Lower lobe of right lung (tissue), 2 donors: ENCODE data around the gene NFAM1. TPM values are rescaled to one million over a fixed set of nuclear protein-coding genes. Genes with fewer than 3 reads are reported as not detected.
A peak's percentile ranks its signal among the peaks of the same experiment; 100 is the strongest.

Experiments used
- ATAC-seq, 2 donors: fragments of 200-7000 bp; cut with Tn5 transposase; one replicate each; pipeline ENCODE4 v1.9.1; 2020 to 2022; ENCODE audit warnings: mild to moderate bottlenecking in 2 of 2, moderate library complexity in 2 of 2
- DNase-seq: peaks from one replicate; pipeline ENCODE4 v3.0.0-alpha.2; 2020
- H3K27ac ChIP-seq: fragments of 200-600 bp; one replicate; pipeline ENCODE4 v1.8.0; 2022
- H3K27me3 ChIP-seq: fragments of 200-600 bp; one replicate; pipeline ENCODE4 v1.8.0; 2022; ENCODE audit warnings: low read depth
- H3K36me3 ChIP-seq: fragments of 200-600 bp; one replicate; pipeline ENCODE4 v1.8.0; 2022; ENCODE audit warnings: mild to moderate bottlenecking
- H3K4me1 ChIP-seq: fragments of 200-600 bp; one replicate; pipeline ENCODE4 v1.8.0; 2022
- H3K4me3 ChIP-seq: fragments of 200-600 bp; one replicate; pipeline ENCODE4 v1.8.0; 2022; ENCODE audit warnings: mild to moderate bottlenecking
- H3K9me3 ChIP-seq: fragments of 200-600 bp; one replicate; pipeline ENCODE4 v1.8.0; 2022
- intact Hi-C: fragments of 100-400 bp; cut with DNase I; formaldehyde crosslinking; loops from one replicate; pipeline ENCODE4 v1.11.0; 2022
- total RNA-seq: library from RNA; stranded (reverse); fragmentation: NEBNext Ultra II Directional; extraction: Animal tissue kit (Norgen Biotek cat#: 25700); gene quantifications from one replicate; pipeline ENCODE4 v1.2.1, GENCODE V29; 2021
- TF ChIP-seq, protein P1 (sequence below): fragments of 200-600 bp; IDR thresholded peaks from one replicate; pipeline ENCODE4 v1.8.0; 2022; ENCODE audit warnings: antibody characterized with exemption, mild to moderate bottlenecking
- donor health status: DM: no; HTN: yes; CAD: no; lungs with severe emphysema.

Gene NFAM1
- total RNA-seq, 1 donor from 2014 or later: 21.8 TPM

DNA sequence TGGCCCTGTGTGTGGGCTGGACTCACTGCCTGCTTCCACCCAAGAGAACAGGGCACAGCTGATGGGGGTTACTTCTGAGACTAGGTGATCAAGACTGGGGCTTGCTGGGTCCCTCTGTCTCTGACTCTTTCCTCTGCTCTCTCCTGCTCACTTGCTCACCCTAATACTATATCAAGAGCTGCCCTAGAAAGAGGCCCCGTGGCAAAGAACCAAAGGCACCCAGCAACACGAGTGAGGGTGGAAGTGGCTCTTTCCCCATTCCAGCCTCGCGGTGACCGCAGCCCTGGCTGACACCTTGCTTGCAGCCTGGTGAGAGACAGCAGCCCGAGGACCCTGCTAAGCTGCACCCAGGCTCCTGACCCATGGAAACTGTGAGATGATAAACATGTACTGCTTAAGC lies 20.7 kb upstream of the NFAM1 start:
- Histone ChIP-seq H3K4me1 (no peaks in the 10 kb centered on the region), H3K9me3 (no peaks in the 10 kb centered on the region), H3K27ac (no peak overlapping the region), H3K27me3 (peaks cover 3% of the 10 kb centered on the region), H3K4me3 (no peak overlapping the region), H3K36me3 (no peaks in the 10 kb centered on the region)
- ATAC-seq (no peak), DNase-seq (no peak)
- TF ChIP-seq, protein P1, sequence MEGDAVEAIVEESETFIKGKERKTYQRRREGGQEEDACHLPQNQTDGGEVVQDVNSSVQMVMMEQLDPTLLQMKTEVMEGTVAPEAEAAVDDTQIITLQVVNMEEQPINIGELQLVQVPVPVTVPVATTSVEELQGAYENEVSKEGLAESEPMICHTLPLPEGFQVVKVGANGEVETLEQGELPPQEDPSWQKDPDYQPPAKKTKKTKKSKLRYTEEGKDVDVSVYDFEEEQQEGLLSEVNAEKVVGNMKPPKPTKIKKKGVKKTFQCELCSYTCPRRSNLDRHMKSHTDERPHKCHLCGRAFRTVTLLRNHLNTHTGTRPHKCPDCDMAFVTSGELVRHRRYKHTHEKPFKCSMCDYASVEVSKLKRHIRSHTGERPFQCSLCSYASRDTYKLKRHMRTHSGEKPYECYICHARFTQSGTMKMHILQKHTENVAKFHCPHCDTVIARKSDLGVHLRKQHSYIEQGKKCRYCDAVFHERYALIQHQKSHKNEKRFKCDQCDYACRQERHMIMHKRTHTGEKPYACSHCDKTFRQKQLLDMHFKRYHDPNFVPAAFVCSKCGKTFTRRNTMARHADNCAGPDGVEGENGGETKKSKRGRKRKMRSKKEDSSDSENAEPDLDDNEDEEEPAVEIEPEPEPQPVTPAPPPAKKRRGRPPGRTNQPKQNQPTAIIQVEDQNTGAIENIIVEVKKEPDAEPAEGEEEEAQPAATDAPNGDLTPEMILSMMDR: no peak
- intact Hi-C loops: no loop called here

DNA sequence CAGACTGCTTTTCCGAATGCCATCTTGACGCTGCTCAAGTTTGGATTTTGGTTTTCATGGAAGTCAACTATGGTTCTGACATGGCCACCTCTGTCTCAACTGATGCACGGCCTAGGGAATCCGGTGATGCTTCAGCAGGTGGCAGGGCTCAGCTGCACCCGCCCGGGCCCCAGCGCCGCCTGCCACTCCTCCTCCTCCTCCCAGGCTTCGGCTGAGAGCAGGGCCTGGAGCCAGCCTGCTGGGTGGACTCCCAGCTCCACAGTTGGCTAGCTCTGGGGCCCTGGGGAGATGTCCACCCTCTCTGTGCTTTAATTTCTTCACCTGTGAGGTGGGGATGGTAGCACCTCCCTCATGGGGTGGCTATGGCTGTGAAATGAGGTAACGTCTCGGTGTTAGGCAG lies 20.3 kb upstream of the NFAM1 start:
- Histone ChIP-seq H3K4me3 (no peak overlapping the region), H3K27ac (no peak overlapping the region), H3K9me3 (no peaks in the 10 kb centered on the region), H3K27me3 (peaks cover 2% of the 10 kb centered on the region), H3K36me3 (no peaks in the 10 kb centered on the region), H3K4me1 (no peaks in the 10 kb centered on the region)
- intact Hi-C loops: no loop called here
- TF ChIP-seq, protein P1: no peak
- DNase-seq (no peak), ATAC-seq (no peak)

DNA sequence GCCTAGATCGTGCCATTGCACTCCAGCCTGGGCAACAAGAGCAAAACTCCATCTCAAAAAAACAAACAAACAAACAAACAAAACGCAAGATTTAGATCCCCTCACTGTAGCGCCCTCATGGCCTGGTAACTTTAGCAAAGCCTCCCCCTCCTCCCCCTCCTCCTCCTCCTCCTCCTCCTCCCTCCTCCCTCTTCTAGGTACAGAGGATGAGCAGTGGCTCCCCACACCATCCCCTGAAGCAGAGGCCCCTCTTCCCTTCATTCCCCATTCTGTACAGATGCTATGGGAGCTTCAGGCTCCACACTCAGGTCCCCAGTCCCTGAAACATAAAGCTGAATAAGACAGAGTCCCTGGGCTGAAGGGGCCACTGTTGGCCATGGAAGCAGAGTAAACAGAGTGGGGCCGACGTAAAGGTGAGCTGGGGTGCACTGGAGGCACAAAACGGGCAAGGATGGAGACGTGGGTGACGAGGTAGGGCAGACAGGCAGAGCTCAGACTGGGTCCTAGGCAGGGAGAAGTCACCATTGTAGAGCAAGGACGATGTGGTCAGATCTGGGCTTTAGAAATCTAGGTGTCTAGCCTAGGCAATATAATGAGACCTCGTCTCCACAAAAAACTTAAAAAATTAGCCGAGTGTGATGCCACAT lies 19.4 kb upstream of the NFAM1 start:
- Histone ChIP-seq H3K36me3 (no peaks in the 10 kb centered on the region), H3K27ac (no peak overlapping the region), H3K4me3 (no peak overlapping the region), H3K27me3 (no peaks in the 10 kb centered on the region), H3K9me3 (no peaks in the 10 kb centered on the region), H3K4me1 (no peaks in the 10 kb centered on the region)
- ATAC-seq (no peak), DNase-seq (no peak)
- TF ChIP-seq, protein P1: no peak
- intact Hi-C loops: no loop called here

DNA sequence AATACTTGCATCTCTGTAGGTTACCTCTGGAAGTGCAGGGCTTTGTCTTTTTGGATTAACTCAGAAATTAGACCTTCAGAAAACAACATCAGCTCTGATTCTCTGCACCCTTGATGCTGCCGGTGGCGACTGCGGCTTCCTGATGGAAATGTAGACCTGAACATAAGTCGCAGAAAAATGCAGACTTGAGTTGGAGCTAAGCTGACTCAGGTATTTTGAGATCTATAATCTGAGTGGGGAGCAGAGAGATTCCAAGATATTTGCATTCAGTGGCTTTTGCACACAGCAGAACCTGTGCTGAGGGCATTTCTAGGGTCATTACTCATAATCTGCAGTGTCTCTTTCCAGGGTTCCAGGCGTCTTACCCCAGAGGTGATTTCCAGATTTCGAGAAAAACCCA lies 18.7 kb upstream of the NFAM1 start:
- H3K27ac ChIP-seq: no peak overlapping the region
- no peaks in the 10 kb centered on the region for H3K36me3 ChIP-seq
- H3K4me1 ChIP-seq: no peaks in the 10 kb centered on the region
- H3K4me3 ChIP-seq: no peak overlapping the region
- intact Hi-C loops: no loop called here
- ATAC-seq: no peak
- H3K9me3 ChIP-seq: no peaks in the 10 kb centered on the region
- no peaks in the 10 kb centered on the region for H3K27me3 ChIP-seq
- DNase-seq: peak; percentile 7
- TF ChIP-seq, protein P1: no peak

DNA sequence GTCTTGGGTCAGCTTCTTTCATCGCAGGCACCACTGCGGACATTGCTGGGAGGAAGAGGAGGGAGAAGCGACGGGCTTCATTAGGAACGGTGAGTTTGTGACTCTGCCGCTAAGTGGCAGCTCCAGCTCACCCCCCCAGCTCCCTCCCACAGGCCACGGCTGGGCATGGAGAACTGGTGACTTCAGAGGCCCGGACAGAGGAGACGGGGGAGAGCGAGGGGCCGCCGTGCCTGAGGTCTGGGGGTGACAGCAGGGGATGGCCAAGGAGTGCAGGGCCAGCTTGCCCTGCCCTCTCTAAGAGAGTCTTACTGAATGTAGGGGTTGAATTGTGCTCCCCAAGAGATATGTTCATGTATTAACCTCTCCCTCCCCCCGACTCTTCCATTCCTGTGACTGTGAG lies 13.9 kb upstream of the NFAM1 start:
- no peak for DNase-seq
- intact Hi-C loops: no loop called here

More for the DNA sequence above, 13.9 kb upstream of the NFAM1 start:
- Histone ChIP-seq H3K27ac (no peak overlapping the region), H3K4me1 (peaks cover 20% of the 10 kb centered on the region), H3K27me3 (no peaks in the 10 kb centered on the region), H3K36me3 (no peaks in the 10 kb centered on the region), H3K9me3 (no peaks in the 10 kb centered on the region), H3K4me3 (no peak overlapping the region)
- no peak for ATAC-seq
- TF ChIP-seq, protein P1: no peak
